Measurements from ENCODE around the gene ARIH1.

The ARIH1 gene

GRCh38 chr15:72450805-72451204, 23.3 kb upstream of the ARIH1 start:
- H3K4me2 ChIP-seq (ENCODE audit: low read length): no peak overlapping the region
- H3K36me3 ChIP-seq (ENCODE audit: control insufficient read depth, insufficient read depth, low read length): no peaks in the 10 kb centered on the region
- H3K23ac ChIP-seq (ENCODE audit: low read length): no peak overlapping the region
- no peaks in the 10 kb centered on the region for H3K79me1 ChIP-seq (ENCODE audit: low read length)
- H3K18ac ChIP-seq (ENCODE audit: low read length): no peak overlapping the region
- H3K9ac ChIP-seq (ENCODE audit: low read length): no peak overlapping the region
- no peaks in the 10 kb centered on the region for H3K4me1 ChIP-seq (ENCODE audit: control insufficient read depth, low read depth, low read length)
- no peak overlapping the region for H3K56ac ChIP-seq (ENCODE audit: low read length)
- no peak overlapping the region for H3K4ac ChIP-seq (ENCODE audit: low read depth, low read length)
- no peak overlapping the region for H2BK15ac ChIP-seq (replicated peaks; ENCODE audit: low read depth)
- H3K27ac ChIP-seq (ENCODE audit: low read depth, low read length): no peak overlapping the region
- no peaks in the 10 kb centered on the region for H3K79me2 ChIP-seq (ENCODE audit: control insufficient read depth, insufficient read depth, low read length)
- DNase-seq: no peak
- no peak overlapping the region for H3K4me3 ChIP-seq (ENCODE audit: low read length)
- no peak overlapping the region for H4K5ac ChIP-seq (ENCODE audit: low read length)
- H2BK5ac ChIP-seq (ENCODE audit: low read length): no peak overlapping the region
- WGBS (ENCODE audit: extremely low coverage, insufficient coverage, low lambda C conversion rate): no CpG with 5 or more reads among the region's 6 CpGs
- no peak overlapping the region for H2AK5ac ChIP-seq (ENCODE audit: low read length)
- no peak overlapping the region for H2BK120ac ChIP-seq (ENCODE audit: low read depth, low read length)
- H4K8ac ChIP-seq (ENCODE audit: low read depth, low read length): no peak overlapping the region
- no peaks in the 10 kb centered on the region for H3K27me3 ChIP-seq (ENCODE audit: insufficient read depth, low read length, poor library complexity)

GRCh38 chr15:72451224-72451623, 22.9 kb upstream of the ARIH1 start:
- Histone ChIP-seq H3K9ac (ENCODE audit: low read length) (no peak overlapping the region), H3K4ac (ENCODE audit: low read depth, low read length) (no peak overlapping the region), H3K79me1 (ENCODE audit: low read length) (no peaks in the 10 kb centered on the region), H4K8ac (ENCODE audit: low read depth, low read length) (no peak overlapping the region), H4K5ac (ENCODE audit: low read length) (no peak overlapping the region), H2BK5ac (ENCODE audit: low read length) (no peak overlapping the region), H3K56ac (ENCODE audit: low read length) (no peak overlapping the region), H3K4me1 (ENCODE audit: control insufficient read depth, low read depth, low read length) (no peaks in the 10 kb centered on the region), H3K36me3 (ENCODE audit: control insufficient read depth, insufficient read depth, low read length) (no peaks in the 10 kb centered on the region), H3K4me2 (ENCODE audit: low read length) (no peak overlapping the region), H3K79me2 (ENCODE audit: control insufficient read depth, insufficient read depth, low read length) (no peaks in the 10 kb centered on the region), H3K27ac (ENCODE audit: low read depth, low read length) (no peak overlapping the region), H3K23ac (ENCODE audit: low read length) (no peak overlapping the region), H2BK120ac (ENCODE audit: low read depth, low read length) (no peak overlapping the region), H3K18ac (ENCODE audit: low read length) (no peak overlapping the region), H2BK15ac (replicated peaks; ENCODE audit: low read depth) (no peak overlapping the region), H3K27me3 (ENCODE audit: insufficient read depth, low read length, poor library complexity) (no peaks in the 10 kb centered on the region), H3K4me3 (ENCODE audit: low read length) (no peak overlapping the region), H2AK5ac (ENCODE audit: low read length) (no peak overlapping the region)
- no peak for DNase-seq
- WGBS (ENCODE audit: extremely low coverage, insufficient coverage, low lambda C conversion rate): no CpG with 5 or more reads among the region's 9 CpGs

- H3K23ac ChIP-seq (ENCODE audit: low read length): no peak overlapping the region
- no peak overlapping the region for H3K4ac ChIP-seq (ENCODE audit: low read depth, low read length)
- no peaks in the 10 kb centered on the region for H3K79me2 ChIP-seq (ENCODE audit: control insufficient read depth, insufficient read depth, low read length)
- H3K9ac ChIP-seq (ENCODE audit: low read length): no peak overlapping the region
- no peak overlapping the region for H2BK120ac ChIP-seq (ENCODE audit: low read depth, low read length)
- no peak overlapping the region for H3K27ac ChIP-seq (ENCODE audit: low read depth, low read length)
- no peaks in the 10 kb centered on the region for H3K4me1 ChIP-seq (ENCODE audit: control insufficient read depth, low read depth, low read length)
- H2AK5ac ChIP-seq (ENCODE audit: low read length): no peak overlapping the region
- no peaks in the 10 kb centered on the region for H3K79me1 ChIP-seq (ENCODE audit: low read length)
- no peak overlapping the region for H4K8ac ChIP-seq (ENCODE audit: low read depth, low read length)
- no peak overlapping the region for H3K4me3 ChIP-seq (ENCODE audit: low read length)
- WGBS (ENCODE audit: extremely low coverage, insufficient coverage, low lambda C conversion rate): no CpG with 5 or more reads among the region's 7 CpGs
- H4K5ac ChIP-seq (ENCODE audit: low read length): no peak overlapping the region
- no peaks in the 10 kb centered on the region for H3K36me3 ChIP-seq (ENCODE audit: control insufficient read depth, insufficient read depth, low read length)
- H3K27me3 ChIP-seq (ENCODE audit: insufficient read depth, low read length, poor library complexity): no peaks in the 10 kb centered on the region
- H3K4me2 ChIP-seq (ENCODE audit: low read length): no peak overlapping the region
- H2BK15ac ChIP-seq (replicated peaks; ENCODE audit: low read depth): no peak overlapping the region
- H3K18ac ChIP-seq (ENCODE audit: low read length): no peak overlapping the region
- no peak overlapping the region for H2BK5ac ChIP-seq (ENCODE audit: low read length)
- H3K56ac ChIP-seq (ENCODE audit: low read length): no peak overlapping the region
- no peak for DNase-seq
These were observed 17.4 kb upstream of the ARIH1 start for GRCh38 chr15:72456684-72457083.

GRCh38 chr15:72460402-72460801, 13.7 kb upstream of the ARIH1 start:
- no peak overlapping the region for H3K18ac ChIP-seq (ENCODE audit: low read length)
- H3K79me2 ChIP-seq (ENCODE audit: control insufficient read depth, insufficient read depth, low read length): no peaks in the 10 kb centered on the region
- H3K9ac ChIP-seq (ENCODE audit: low read length): no peak overlapping the region
- H3K4me3 ChIP-seq (ENCODE audit: low read length): no peak overlapping the region
- no peak overlapping the region for H3K56ac ChIP-seq (ENCODE audit: low read length)
- no peak overlapping the region for H2AK5ac ChIP-seq (ENCODE audit: low read length)
- no CpG with 5 or more reads among the region's 3 CpGs for WGBS (ENCODE audit: extremely low coverage, insufficient coverage, low lambda C conversion rate)
- no peak overlapping the region for H2BK120ac ChIP-seq (ENCODE audit: low read depth, low read length)
- no peak overlapping the region for H3K4me2 ChIP-seq (ENCODE audit: low read length)
- no peaks in the 10 kb centered on the region for H3K36me3 ChIP-seq (ENCODE audit: control insufficient read depth, insufficient read depth, low read length)
- no peak overlapping the region for H2BK5ac ChIP-seq (ENCODE audit: low read length)
- no peak overlapping the region for H3K4ac ChIP-seq (ENCODE audit: low read depth, low read length)
- no peaks in the 10 kb centered on the region for H3K4me1 ChIP-seq (ENCODE audit: control insufficient read depth, low read depth, low read length)
- DNase-seq: no peak
- H2BK15ac ChIP-seq (replicated peaks; ENCODE audit: low read depth): no peak overlapping the region
- H4K8ac ChIP-seq (ENCODE audit: low read depth, low read length): no peak overlapping the region
- no peaks in the 10 kb centered on the region for H3K27me3 ChIP-seq (ENCODE audit: insufficient read depth, low read length, poor library complexity)
- no peak overlapping the region for H3K23ac ChIP-seq (ENCODE audit: low read length)
- H4K5ac ChIP-seq (ENCODE audit: low read length): no peak overlapping the region
- no peak overlapping the region for H3K27ac ChIP-seq (ENCODE audit: low read depth, low read length)
- H3K79me1 ChIP-seq (ENCODE audit: low read length): no peaks in the 10 kb centered on the region

- no peaks in the 10 kb centered on the region for H3K79me1 ChIP-seq (ENCODE audit: low read length)
- no peaks in the 10 kb centered on the region for H3K4me1 ChIP-seq (ENCODE audit: control insufficient read depth, low read depth, low read length)
- H3K18ac ChIP-seq (ENCODE audit: low read length): no peak overlapping the region
- no peak overlapping the region for H3K27ac ChIP-seq (ENCODE audit: low read depth, low read length)
- no peak overlapping the region for H4K8ac ChIP-seq (ENCODE audit: low read depth, low read length)
- no peaks in the 10 kb centered on the region for H3K79me2 ChIP-seq (ENCODE audit: control insufficient read depth, insufficient read depth, low read length)
- no peak overlapping the region for H2BK15ac ChIP-seq (replicated peaks; ENCODE audit: low read depth)
- no CpG with 5 or more reads among the region's 2 CpGs for WGBS (ENCODE audit: extremely low coverage, insufficient coverage, low lambda C conversion rate)
- H2BK120ac ChIP-seq (ENCODE audit: low read depth, low read length): no peak overlapping the region
- DNase-seq: no peak
- H2AK5ac ChIP-seq (ENCODE audit: low read length): no peak overlapping the region
- no peak overlapping the region for H3K4me2 ChIP-seq (ENCODE audit: low read length)
- H3K4ac ChIP-seq (ENCODE audit: low read depth, low read length): no peak overlapping the region
- no peaks in the 10 kb centered on the region for H3K27me3 ChIP-seq (ENCODE audit: insufficient read depth, low read length, poor library complexity)
- H3K9ac ChIP-seq (ENCODE audit: low read length): no peak overlapping the region
- H3K23ac ChIP-seq (ENCODE audit: low read length): no peak overlapping the region
- no peaks in the 10 kb centered on the region for H3K36me3 ChIP-seq (ENCODE audit: control insufficient read depth, insufficient read depth, low read length)
- no peak overlapping the region for H2BK5ac ChIP-seq (ENCODE audit: low read length)
- H3K56ac ChIP-seq (ENCODE audit: low read length): no peak overlapping the region
- H4K5ac ChIP-seq (ENCODE audit: low read length): no peak overlapping the region
- no peak overlapping the region for H3K4me3 ChIP-seq (ENCODE audit: low read length)
These were observed 10.4 kb upstream of the ARIH1 start for GRCh38 chr15:72463702-72464101.

- Histone ChIP-seq H3K9ac (ENCODE audit: low read length) (no peak overlapping the region), H3K18ac (ENCODE audit: low read length) (no peak overlapping the region), H4K8ac (ENCODE audit: low read depth, low read length) (no peak overlapping the region), H3K4ac (ENCODE audit: low read depth, low read length) (no peak overlapping the region), H2BK120ac (ENCODE audit: low read depth, low read length) (no peak overlapping the region), H3K4me3 (ENCODE audit: low read length) (no peak overlapping the region), H2BK15ac (replicated peaks; ENCODE audit: low read depth) (no peak overlapping the region), H3K79me1 (ENCODE audit: low read length) (no peaks in the 10 kb centered on the region), H3K79me2 (ENCODE audit: control insufficient read depth, insufficient read depth, low read length) (no peaks in the 10 kb centered on the region), H3K27me3 (ENCODE audit: insufficient read depth, low read length, poor library complexity) (no peaks in the 10 kb centered on the region), H2AK5ac (ENCODE audit: low read length) (no peak overlapping the region), H3K27ac (ENCODE audit: low read depth, low read length) (no peak overlapping the region), H4K5ac (ENCODE audit: low read length) (no peak overlapping the region), H2BK5ac (ENCODE audit: low read length) (no peak overlapping the region), H3K56ac (ENCODE audit: low read length) (no peak overlapping the region), H3K23ac (ENCODE audit: low read length) (no peak overlapping the region), H3K36me3 (ENCODE audit: control insufficient read depth, insufficient read depth, low read length) (no peaks in the 10 kb centered on the region), H3K4me1 (ENCODE audit: control insufficient read depth, low read depth, low read length) (no peaks in the 10 kb centered on the region), H3K4me2 (ENCODE audit: low read length) (no peak overlapping the region)
- no peak for DNase-seq
- no CpG with 5 or more reads among the region's 7 CpGs for WGBS (ENCODE audit: extremely low coverage, insufficient coverage, low lambda C conversion rate)
These were observed 9.9 kb upstream of the ARIH1 start for GRCh38 chr15:72464251-72464650.
